ENCODE measurements around the gene ADISSP.

GRCh38 chr20:3785240-3786125 lies 17.9 kb upstream of the ADISSP start:
- no peak for TF ChIP-seq CTCF (IDR thresholded peaks at IDR 0.05)
- no peak for TF ChIP-seq EP300 (IDR thresholded peaks at IDR 0.05; ENCODE audit: low read depth)
